ENCODE data around the gene UBL7. TPM values are rescaled to one million over a fixed set of nuclear protein-coding genes. Genes with fewer than 3 reads are reported as not detected.

Gene UBL7
- total and polyA plus RNA-seq, 2 of the 8 experiments (the other 6 are each of a cell fraction or from before 2014, with no cell fraction given): 71.5 to 183 TPM

GRCh38 chr15:74453925-74454763, 6.8 kb downstream of the UBL7 start (continued):
- TF ChIP-seq CBX8 (IDR thresholded peaks at IDR 0.05; ENCODE audit: borderline replicate concordance, low read depth, low read length) (no peak), SIN3A (conservative IDR thresholded peaks at IDR 0.05 in 1 of 2, IDR thresholded peaks at IDR 0.05 in 1 of 2; ENCODE audit: low read depth in 1 of 2, low read length in 2 of 2) (no peak), CREB1 (IDR thresholded peaks at IDR 0.05) (no peak), TCF12 (IDR thresholded peaks at IDR 0.05; ENCODE audit: low read depth, low read length) (no peak), SP1 (IDR thresholded peaks at IDR 0.05; ENCODE audit: low read depth, low read length) (no peak)

All from H1 (cell line).